Stimulated activated naive CD8-positive, alpha-beta T cell treated with anti-CD3 and anti-CD28 coated beads, Interleukin-15, amount 100 ng/mL, for 72 hours (primary cell): ENCODE measurements around the gene SCMH1.

Source experiments
- ATAC-seq: fragments of 150-1000 bp; cut with Tn5 transposase; 2 replicates; pipeline ENCODE4 v1.10.0; 2021; ENCODE audit warnings: mild to moderate bottlenecking, moderate library complexity
- DNase-seq, 2 donors: peaks; one replicate each; pipeline ENCODE4 v3.0.0; 2021 to 2022
- H3K27ac Mint-ChIP-seq, 2 donors: one replicate each; pipeline ENCODE4 v1.8.0; 2022; ENCODE audit warnings: mild to moderate bottlenecking in 2 of 2, mixed read lengths in 2 of 2, moderate library complexity in 2 of 2
- H3K27me3 Mint-ChIP-seq: one replicate; pipeline ENCODE4 v1.8.0; 2022; ENCODE audit warnings: mixed read lengths
- H3K4me1 Mint-ChIP-seq: one replicate; pipeline ENCODE4 v1.8.0; 2022; ENCODE audit warnings: mild to moderate bottlenecking, mixed read lengths
- H3K4me3 Mint-ChIP-seq, 2 donors: one replicate each; pipeline ENCODE4 v1.8.0; 2022; ENCODE audit warnings: mild to moderate bottlenecking in 2 of 2, mixed read lengths in 2 of 2, moderate library complexity in 1 of 2
- H3K9me3 Mint-ChIP-seq, 2 donors: one replicate each; pipeline ENCODE4 v1.8.0; 2022; ENCODE audit warnings: mixed read lengths in 2 of 2

Gene SCMH1

DNA sequence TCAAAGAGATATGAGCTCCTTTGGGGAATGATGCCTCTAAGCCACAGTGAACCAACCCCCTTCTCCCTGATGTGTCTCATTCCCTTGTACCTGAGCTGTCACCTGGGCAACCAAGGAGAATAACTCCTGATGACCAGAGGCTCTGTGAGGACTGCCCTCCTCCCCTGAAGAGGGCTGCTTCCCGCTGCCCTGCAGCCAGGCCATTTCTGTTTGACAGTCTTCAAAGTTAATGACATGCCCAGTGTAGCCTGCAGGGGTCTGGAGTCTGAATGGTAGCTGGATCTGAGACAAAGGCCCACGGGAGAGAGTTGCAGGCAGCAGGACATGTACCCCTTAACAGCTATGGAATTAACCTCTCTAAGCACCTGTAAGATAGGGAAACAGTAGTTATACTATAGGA lies 217.2 kb downstream of the SCMH1 start:
- Mint-ChIP-seq H3K4me1 (peaks cover 29% of the 10 kb centered on the region), H3K4me3 (no peak overlapping the region), H3K27me3 (no peaks in the 10 kb centered on the region), H3K9me3 (no peaks in the 10 kb centered on the region), H3K27ac (no peak overlapping the region)
- no peak for DNase-seq
- ATAC-seq, result no peak

DNA sequence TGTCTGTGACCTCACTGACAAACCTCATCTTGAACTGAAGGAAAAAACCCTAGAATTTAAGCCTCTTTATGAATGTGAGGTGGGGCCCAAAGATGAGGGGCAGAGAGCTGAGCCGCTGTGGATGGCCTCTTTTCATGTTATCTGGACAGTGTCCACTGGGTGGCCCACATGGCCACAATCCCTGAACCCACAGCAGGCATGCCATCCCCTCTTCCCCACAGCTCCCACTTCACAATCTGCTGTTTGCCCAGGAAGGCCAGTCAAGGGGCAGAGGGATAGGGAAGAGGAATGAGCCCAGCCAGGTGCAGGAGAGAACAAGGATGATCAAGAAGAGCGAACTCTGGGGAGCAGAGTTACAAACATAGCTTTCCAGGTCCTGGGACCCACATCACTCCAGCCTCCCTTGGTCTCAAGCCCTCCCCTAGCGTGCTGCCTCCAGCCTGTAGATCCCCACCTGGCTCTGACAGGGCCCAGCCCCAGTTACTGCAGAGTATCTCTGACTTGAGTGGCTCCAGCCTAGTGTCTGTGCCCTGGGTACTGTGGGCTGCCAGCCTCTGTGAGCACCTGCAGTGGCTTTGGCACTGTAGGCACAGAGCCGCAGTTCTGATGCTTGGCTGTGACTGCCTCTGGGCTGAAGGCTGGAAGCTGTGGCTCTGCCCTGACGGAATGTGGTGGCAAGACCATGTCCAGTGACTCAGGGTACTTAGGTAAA lies 218.7 kb downstream of the SCMH1 start:
- DNase-seq (no peak), ATAC-seq (peak; percentile 24)
- H3K4me1 Mint-ChIP-seq, result peaks cover 34% of the 10 kb centered on the region
- H3K9me3 Mint-ChIP-seq, result no peaks in the 10 kb centered on the region
- no peak overlapping the region for H3K4me3 Mint-ChIP-seq
- H3K27me3 Mint-ChIP-seq, result no peaks in the 10 kb centered on the region
- peak overlapping the region in 1 of 2 donors; percentile 88 for H3K27ac Mint-ChIP-seq

DNA sequence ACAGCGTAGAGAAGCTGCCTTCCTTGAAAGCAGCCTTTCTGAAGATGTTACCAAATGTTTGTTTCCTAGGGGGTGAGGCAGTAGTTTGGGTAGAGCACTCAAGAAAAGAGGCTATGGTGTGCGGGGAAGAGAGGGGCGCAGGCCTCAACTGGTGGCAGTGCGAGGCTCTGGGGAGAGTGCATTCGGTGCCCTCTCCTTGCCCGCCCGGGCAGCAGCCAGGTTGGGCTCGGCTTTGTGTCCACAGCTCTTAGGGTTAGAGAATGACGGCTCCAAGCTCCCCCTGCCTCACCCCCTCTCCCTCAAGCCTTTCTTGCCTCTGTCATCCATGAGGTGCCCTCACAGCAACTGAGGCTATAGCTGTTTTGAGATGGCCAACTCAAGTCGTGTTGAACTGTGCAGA lies 219.7 kb downstream of the SCMH1 start:
- Mint-ChIP-seq H3K9me3 (no peaks in the 10 kb centered on the region), H3K4me3 (no peak overlapping the region), H3K4me1 (peaks cover 34% of the 10 kb centered on the region), H3K27ac (no peak overlapping the region), H3K27me3 (no peaks in the 10 kb centered on the region)
- DNase-seq (no peak), ATAC-seq (no peak)

DNA sequence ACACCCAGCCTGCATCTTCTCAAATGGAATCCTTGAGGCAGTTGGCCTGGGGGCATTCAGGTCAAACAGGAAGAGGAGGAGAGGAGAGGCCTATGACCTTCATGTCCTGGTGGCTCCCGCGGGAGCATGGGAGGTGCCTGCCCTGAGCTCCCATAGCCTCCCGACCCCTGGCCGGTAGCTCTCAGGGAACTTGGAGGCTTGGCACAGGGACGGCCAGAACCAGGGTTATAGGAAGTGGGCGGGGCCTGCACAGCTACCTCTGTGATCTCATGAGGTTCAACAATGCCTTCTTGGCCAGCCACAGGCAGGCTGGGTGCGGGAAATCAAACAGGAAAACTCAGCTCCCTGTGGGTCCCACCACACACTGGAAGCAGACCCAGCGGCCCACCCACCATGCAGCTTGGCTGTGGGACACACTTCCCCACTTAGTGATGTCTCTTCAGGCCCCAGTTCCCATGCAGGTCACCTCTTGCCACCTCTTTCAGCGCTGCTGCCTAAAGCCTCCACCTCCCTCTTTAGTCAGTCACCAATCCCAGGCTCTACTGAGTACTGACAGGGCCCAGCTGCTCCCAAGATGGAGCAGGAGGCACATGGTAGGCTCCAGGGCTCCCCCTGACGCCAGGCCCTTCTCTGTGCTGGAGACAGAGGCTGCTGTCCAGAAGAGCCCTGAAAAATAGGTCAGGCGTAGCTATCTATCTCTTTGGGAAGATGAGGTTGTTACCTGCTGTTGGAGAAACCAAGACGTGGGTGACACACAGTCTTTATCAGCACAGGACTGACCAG lies 220.4 kb downstream of the SCMH1 start, which contains the start of gene SLFNL1:
Gene SLFNL1 (minus strand): TSS at position 200 of the 783 bp plus-strand sequence. CDS start 1,065 bp downstream, outside the sequence.
- DNase-seq (no peak), ATAC-seq (no peak)
- Mint-ChIP-seq H3K27ac (peak within 1 kb of the TSS; percentile 72 to 75), H3K27me3 (no peaks in the 10 kb centered on the region), H3K4me1 (peaks cover 34% of the 10 kb centered on the region), H3K4me3 (no peak within 1 kb of the TSS), H3K9me3 (no peaks in the 10 kb centered on the region)

DNA sequence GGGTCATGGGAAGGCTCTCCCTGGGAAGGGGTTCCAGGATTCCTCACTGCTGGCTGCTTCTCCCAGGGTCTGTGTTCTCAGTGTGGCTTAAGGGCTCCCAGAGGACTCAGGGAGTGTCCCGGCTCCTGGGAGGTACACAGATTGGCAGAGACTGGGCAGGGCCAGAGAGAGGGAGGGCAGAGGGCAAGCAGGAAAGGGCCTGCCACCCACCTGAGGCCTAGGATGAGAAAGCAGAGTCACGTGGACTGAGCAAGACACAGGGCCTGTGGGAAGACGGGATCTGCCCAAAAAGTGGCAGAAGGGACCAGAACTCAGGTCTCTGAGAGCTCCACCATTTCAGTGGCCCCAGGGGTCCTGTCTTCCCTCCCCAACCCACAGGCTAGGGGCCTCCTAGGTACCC lies 221.5 kb downstream of the SCMH1 start:
- H3K4me3 Mint-ChIP-seq, result no peak overlapping the region
- ATAC-seq (peak; percentile 10), DNase-seq (no peak)
- H3K27ac Mint-ChIP-seq, result peak overlapping the region; percentile 59 to 72
- H3K9me3 Mint-ChIP-seq, result no peaks in the 10 kb centered on the region
- H3K4me1 Mint-ChIP-seq, result peaks cover 34% of the 10 kb centered on the region
- no peaks in the 10 kb centered on the region for H3K27me3 Mint-ChIP-seq

DNA sequence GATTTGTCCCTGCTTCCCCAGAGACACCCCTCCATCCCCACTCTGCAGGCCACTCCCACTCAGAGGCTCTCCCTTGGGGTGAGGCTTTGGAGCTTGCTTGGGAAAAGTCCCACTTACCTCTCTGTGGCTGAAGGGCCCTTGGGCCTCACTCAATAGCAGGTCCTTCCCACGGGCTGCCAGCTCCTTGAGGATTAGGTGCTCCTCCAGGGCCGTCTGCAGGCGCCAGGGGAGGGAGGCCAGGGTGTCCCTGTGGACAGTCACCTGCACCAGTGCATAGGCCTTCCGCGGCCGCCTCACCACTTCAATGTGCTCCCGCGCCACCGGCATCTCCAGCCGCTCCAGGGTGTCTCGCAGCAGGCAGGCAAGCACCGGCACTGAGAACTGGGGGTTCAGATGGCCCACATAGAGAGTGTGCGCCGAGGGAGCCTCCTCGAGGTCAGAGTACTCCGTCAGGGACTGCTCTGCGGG lies 222.0 kb downstream of the SCMH1 start:
- H3K4me3 Mint-ChIP-seq, result no peak overlapping the region
- H3K27ac Mint-ChIP-seq, result peak overlapping the region in 1 of 2 donors; percentile 19
- H3K4me1 Mint-ChIP-seq, result peaks cover 35% of the 10 kb centered on the region
- H3K27me3 Mint-ChIP-seq, result no peaks in the 10 kb centered on the region
- ATAC-seq (no peak), DNase-seq (no peak)
- no peaks in the 10 kb centered on the region for H3K9me3 Mint-ChIP-seq

DNA sequence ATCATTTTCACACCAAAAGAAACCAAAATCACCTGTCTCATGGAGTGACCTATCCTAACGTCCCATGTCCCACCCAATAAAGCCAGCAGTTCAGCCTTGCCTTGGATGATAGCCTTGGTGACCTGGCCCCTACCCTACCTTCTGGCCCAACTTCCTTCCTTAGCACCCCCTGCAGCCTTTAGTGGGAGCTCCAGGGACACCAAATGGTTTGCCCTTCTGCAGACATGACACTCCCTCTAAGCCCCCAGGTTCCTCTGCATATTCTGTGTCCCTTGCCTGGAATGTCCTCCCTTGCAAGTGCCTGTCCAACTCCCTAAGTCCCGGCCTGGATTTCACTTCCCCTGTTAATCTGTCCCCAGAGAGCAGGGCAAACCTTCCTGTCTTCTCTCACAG lies 222.8 kb downstream of the SCMH1 start:
- H3K9me3 Mint-ChIP-seq, result no peaks in the 10 kb centered on the region
- H3K4me3 Mint-ChIP-seq, result no peak overlapping the region
- peaks cover 42% of the 10 kb centered on the region for H3K4me1 Mint-ChIP-seq
- no peak for DNase-seq
- peak overlapping the region in 1 of 2 donors; percentile 2 for H3K27ac Mint-ChIP-seq
- no peaks in the 10 kb centered on the region for H3K27me3 Mint-ChIP-seq
- ATAC-seq, result no peak

DNA sequence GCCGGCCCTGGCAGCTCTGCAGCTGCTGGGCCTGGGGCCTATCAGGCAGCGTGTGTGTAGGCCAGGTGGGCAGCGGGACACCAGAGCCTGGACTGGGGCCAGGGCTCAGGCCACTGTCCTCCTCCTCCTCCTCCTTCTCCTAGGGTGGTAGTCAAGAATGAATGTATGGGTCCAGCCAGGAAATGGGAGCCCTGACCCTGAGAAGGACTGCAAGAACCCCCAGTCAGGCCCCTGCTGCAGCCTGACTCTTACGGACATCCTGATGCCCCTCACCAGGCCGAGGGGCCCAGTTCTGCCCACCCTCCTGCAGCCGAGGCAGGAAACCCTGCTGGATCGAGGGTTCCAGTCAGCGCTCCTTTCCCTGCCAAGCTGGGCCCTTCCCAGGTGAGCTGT lies 224.1 kb downstream of the SCMH1 start:
- no peak for DNase-seq
- Mint-ChIP-seq H3K4me3 (no peak overlapping the region), H3K4me1 (peaks cover 42% of the 10 kb centered on the region), H3K9me3 (no peaks in the 10 kb centered on the region), H3K27ac (peak overlapping the region in 1 of 2 donors; percentile 78), H3K27me3 (no peaks in the 10 kb centered on the region)
- ATAC-seq, result no peak

DNA sequence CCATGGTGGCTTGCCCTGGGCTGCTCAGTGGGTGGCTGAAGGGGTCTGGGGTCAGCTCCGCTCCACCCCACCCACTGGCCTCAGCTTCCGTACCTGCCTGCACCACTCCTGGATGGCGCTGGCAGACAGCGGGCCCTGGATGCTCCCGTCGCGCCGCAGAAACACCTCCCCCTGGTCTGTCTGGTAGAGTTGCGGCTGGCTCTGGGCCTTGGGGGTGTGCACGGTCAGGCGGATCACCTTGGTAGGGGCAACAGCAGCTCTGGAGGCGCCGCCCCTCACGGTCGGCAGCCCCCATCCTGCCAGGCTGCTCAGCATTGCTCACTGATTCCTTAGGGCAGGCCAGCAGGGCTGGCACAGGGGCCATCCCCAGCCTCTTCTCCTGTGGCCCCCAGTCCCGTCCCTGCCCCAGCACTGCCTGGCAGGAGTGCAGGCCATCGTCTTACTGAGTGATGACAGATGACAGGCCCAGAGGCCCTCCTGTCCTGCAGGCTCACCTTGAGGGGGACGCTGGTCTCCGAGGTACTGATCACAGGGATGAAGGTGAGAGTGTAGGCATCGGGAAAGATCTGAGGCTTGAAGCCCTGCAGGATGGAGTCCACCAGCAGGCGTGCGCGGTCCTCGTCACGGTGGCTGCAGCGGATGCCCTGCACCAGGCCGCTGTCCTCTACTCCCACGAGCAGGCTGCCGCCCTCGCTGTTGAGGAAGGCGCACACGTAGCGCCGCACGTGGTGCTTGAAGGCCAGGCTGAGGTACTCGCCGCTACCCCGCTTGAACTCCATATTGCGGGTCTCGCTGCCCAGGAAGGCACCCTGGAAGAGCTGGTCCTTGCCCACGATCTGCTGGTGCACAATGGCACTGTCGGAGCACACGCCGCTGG lies 224.7 kb downstream of the SCMH1 start:
- ATAC-seq, result no peak
- H3K9me3 Mint-ChIP-seq, result no peaks in the 10 kb centered on the region
- DNase-seq, result no peak
- peak overlapping the region in 1 of 2 donors; percentile 78 for H3K27ac Mint-ChIP-seq
- peaks cover 47% of the 10 kb centered on the region for H3K4me1 Mint-ChIP-seq
- no peak overlapping the region for H3K4me3 Mint-ChIP-seq
- H3K27me3 Mint-ChIP-seq, result no peaks in the 10 kb centered on the region

DNA sequence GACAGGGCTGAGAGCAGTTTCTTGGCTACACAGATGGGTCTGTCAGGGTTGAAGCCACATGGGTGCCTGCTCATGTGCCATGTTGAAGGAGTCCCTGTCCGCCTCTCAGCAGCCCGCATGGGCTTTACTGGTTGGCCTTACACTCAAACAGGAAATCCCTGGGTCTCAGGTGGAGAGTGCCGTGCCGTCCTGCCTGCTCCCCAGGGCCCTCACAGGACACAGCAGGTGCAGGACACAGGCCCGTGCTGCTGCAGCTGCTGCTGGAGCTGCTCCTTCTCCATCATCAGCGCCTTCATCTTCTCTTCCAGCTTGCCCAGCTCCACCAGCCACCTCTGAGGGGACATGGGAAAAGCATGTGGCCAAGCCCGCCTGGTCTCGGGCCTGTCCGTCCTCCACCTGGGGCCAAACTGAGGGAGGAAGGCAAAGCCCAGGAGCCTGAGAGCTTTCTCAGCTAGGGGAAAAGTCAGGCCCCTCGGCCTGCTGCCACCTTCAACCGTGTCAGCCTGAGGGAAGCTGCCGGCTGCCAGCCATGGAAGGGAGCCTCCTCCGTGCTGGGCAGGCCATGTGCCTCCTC lies 226.1 kb downstream of the SCMH1 start:
- DNase-seq (no peak), ATAC-seq (no peak)
- H3K4me1 Mint-ChIP-seq, result peaks cover 37% of the 10 kb centered on the region
- H3K4me3 Mint-ChIP-seq, result no peak overlapping the region
- H3K9me3 Mint-ChIP-seq, result no peaks in the 10 kb centered on the region
- no peaks in the 10 kb centered on the region for H3K27me3 Mint-ChIP-seq
- H3K27ac Mint-ChIP-seq, result peak overlapping the region in 1 of 2 donors; percentile 79

DNA sequence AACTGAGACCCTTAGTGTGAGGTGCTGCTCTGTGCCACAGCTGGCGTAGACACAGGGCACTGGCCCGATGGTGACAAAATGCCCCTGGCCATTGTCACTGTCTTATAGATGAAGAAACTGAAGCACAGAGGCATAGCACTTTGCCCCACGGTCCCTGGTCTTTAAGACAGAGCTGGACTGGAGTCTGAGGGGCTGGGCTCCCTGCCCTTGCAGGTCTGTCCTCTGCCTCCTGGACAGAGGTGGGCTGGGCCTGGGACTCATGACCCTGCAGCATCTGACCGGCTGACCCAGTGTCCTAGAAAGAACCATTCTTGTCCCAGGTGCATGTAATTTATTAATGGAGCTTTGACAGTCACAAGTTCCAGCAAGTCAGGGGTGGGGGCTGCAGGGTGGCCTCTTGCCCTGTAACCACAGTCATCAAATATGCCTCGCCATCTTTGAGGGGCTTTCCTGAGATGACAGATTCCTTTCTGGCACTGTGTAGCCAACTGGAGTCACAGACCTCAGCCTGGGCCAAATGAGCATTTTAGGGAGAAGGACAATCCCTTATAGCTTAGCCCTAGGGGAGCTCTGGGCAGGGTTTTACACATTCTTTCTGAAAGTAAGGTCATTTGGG lies 226.7 kb downstream of the SCMH1 start:
- Mint-ChIP-seq H3K4me1 (peaks cover 32% of the 10 kb centered on the region), H3K9me3 (no peaks in the 10 kb centered on the region), H3K27ac (peak overlapping the region in 1 of 2 donors; percentile 89), H3K27me3 (no peaks in the 10 kb centered on the region), H3K4me3 (no peak overlapping the region)
- DNase-seq (no peak), ATAC-seq (no peak)

DNA sequence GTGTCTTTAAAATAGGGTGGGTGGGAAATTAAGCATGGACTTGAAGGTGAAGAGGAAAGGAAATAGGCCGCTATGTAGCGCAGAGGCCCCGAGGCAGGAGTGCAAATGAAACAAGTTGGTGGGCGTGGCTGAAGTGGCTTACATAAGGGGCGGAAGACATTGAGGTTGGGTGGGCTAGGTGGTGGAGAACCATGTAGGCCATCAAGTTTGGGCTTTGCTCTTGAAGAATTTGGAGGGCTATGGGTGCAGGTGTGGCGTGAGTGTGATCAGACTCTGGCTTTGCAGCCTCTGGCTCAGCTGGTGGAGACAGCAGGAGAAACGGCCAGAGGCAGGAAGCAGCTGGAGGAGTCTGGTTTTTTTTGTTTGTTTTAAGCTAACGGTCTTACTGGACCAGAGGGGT lies 227.2 kb downstream of the SCMH1 start:
- peak overlapping the region in 1 of 2 donors; percentile 89 for H3K27ac Mint-ChIP-seq
- DNase-seq (no peak), ATAC-seq (no peak)
- no peaks in the 10 kb centered on the region for H3K9me3 Mint-ChIP-seq
- H3K4me3 Mint-ChIP-seq, result no peak overlapping the region
- H3K4me1 Mint-ChIP-seq, result peaks cover 29% of the 10 kb centered on the region
- H3K27me3 Mint-ChIP-seq, result no peaks in the 10 kb centered on the region

DNA sequence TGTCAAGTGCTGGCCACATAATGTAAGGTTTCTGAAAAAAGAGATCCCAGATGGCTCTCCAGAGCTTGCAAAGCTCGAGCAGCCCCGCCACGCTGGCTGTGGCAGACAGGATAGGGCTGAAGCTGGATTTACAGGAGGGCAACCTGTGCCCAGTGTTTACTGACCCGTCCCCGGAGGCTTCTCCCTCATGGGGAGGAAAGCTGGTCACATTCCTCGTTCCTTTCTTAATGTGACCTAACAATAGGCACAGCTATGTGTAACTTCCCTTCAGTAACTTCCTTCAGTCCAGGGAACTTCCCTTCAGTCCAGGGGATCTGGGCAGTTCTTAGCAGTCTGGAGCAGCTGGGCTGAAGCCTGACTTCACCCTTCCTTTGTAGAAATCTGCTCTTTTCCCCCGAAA lies 228.3 kb downstream of the SCMH1 start:
- Mint-ChIP-seq H3K27me3 (no peaks in the 10 kb centered on the region), H3K27ac (peak overlapping the region; percentile 6 to 46), H3K4me3 (no peak overlapping the region), H3K4me1 (peaks cover 24% of the 10 kb centered on the region), H3K9me3 (no peaks in the 10 kb centered on the region)
- no peak for ATAC-seq
- DNase-seq, result no peak

DNA sequence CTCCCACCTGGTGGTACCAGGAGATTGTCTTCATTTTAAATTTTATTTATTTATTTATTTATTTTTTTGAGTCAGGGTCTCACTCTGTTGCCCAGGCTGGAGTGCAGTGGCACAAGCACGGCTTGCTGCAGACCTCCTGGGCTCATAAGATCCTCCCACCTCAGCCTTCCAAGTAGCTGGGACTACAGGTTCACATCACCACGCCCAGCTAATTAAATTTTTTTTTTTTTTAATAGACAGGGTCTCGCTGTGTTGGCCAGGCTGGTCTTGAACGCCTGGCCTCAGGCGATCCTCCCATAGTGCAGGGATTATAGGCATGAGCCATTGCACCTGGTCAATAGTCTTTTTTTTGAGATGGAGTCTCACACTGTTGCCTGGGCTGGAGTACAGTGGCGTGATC lies 229.1 kb downstream of the SCMH1 start:
- H3K4me3 Mint-ChIP-seq, result no peak overlapping the region
- DNase-seq (no peak), ATAC-seq (no peak)
- no peaks in the 10 kb centered on the region for H3K27me3 Mint-ChIP-seq
- H3K4me1 Mint-ChIP-seq, result peaks cover 24% of the 10 kb centered on the region
- H3K9me3 Mint-ChIP-seq, result no peaks in the 10 kb centered on the region
- H3K27ac Mint-ChIP-seq, result no peak overlapping the region

DNA sequence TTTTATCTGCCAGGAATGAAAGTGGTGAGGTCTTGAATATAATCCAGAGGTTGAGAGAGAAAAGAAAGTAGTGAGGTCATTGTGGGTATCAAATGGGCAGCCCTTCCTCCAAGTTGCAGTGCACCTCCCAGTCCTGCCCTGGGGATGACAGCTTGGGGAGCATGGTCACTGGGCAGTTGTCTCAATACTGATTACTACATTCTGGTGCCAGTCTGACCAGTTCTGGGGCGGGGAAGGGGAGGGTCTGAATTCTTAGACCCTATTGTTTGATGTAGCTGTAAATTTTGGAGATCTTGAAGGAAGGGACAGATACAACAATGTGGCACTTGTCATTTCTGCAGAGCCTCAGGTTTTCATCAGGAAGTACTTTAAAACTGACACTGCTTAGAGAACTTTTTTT lies 231.8 kb downstream of the SCMH1 start:
- H3K27ac Mint-ChIP-seq, result peak overlapping the region in 1 of 2 donors; percentile 41
- H3K4me3 Mint-ChIP-seq, result no peak overlapping the region
- H3K27me3 Mint-ChIP-seq, result no peaks in the 10 kb centered on the region
- no peak for DNase-seq
- no peak for ATAC-seq
- H3K9me3 Mint-ChIP-seq, result no peaks in the 10 kb centered on the region
- H3K4me1 Mint-ChIP-seq, result peaks cover 24% of the 10 kb centered on the region
